ENCODE measurements around the gene GLYR1. TPM values are rescaled to one million over a fixed set of nuclear protein-coding genes. Genes with fewer than 3 reads are reported as not detected.

GLYR1 gene
- total RNA-seq, 1 experiment from 2014 or later: 111 TPM

DNA sequence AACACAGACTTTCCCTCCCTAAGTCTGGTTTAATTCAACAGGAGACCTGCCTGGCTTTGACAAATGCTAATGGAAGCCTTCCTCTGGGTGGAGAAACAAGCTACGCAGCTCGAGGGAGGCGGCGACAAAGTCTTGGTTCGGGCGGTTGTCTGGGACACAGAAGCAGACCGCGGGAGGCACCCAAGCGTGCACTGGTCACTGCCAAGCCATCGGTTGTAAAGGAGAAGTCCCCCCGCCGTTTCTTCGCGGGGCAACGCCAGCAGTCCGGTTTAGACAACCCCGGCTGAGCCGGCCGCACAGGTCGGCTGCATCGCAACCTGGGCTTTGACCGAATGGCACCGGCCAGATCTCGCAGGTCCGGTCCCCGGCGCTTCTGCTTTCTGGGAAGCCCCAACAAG, 586 bp downstream of the GLYR1 start:
- intact Hi-C loops (cut with micrococcal nuclease; ENCODE audit: unreplicated experiment) (loop anchor here (10.0 kb wide), 1 partner anchor 108 kb away; the partner anchor contains the start of gene SEC14L5), in situ Hi-C loops (cut with HindIII; ENCODE audit: low pct_unique_long_range_greater_than_20kb, low sequenced_read_pairs) (no loop called here)
- H3K4me1 ChIP-seq (ENCODE audit: control insufficient read depth, insufficient read depth, low read length): peaks cover 22% of the 10 kb centered on the region
- no peaks in the 10 kb centered on the region for H3K27me3 ChIP-seq (ENCODE audit: control insufficient read depth, insufficient read depth, low read length)
- H3K9me3 ChIP-seq (ENCODE audit: control insufficient read depth, insufficient read depth, low read depth, low read length): no peaks in the 10 kb centered on the region
- H3K4me3 ChIP-seq (ENCODE audit: low read depth in 2 of 2, low read length in 2 of 2): peak overlapping the region; percentile 63 to 96
- no TSS peak for BruUV-seq (replicated peaks)
- POLR2A ChIA-PET: interaction anchor here (0.6 kb wide), 1 partner anchor 109 kb away, joined by 3 read pairs; no protein-coding TSS in a partner anchor
- DNase-seq (ENCODE audit: low read depth, low spot score): no peak
- peaks cover 24% of the 10 kb centered on the region for H3K36me3 ChIP-seq (ENCODE audit: control insufficient read depth, insufficient read depth, low read length)
- ATAC-seq: peak; percentile 27; the same call in 1 of the 2 replicates
- peak overlapping the region; percentile 84 for H3K27ac ChIP-seq (ENCODE audit: low read length)
- CTCF ChIA-PET: no interaction called here
- TF ChIP-seq POLR2AphosphoS5 (IDR thresholded peaks at IDR 0.05; ENCODE audit: low read depth, low read length) (no peak), TCF7L2 (IDR thresholded peaks at IDR 0.05; ENCODE audit: low read depth, low read length) (no peak), REST (IDR thresholded peaks at IDR 0.05; ENCODE audit: insufficient read depth in 1 of 2, low read depth in 2 of 2, low read length in 1 of 2) (no peak), SIN3A (IDR thresholded peaks at IDR 0.05; ENCODE audit: borderline replicate concordance, insufficient read depth, low read depth, low read length) (no peak)
- TF ChIP-seq, protein P1, sequence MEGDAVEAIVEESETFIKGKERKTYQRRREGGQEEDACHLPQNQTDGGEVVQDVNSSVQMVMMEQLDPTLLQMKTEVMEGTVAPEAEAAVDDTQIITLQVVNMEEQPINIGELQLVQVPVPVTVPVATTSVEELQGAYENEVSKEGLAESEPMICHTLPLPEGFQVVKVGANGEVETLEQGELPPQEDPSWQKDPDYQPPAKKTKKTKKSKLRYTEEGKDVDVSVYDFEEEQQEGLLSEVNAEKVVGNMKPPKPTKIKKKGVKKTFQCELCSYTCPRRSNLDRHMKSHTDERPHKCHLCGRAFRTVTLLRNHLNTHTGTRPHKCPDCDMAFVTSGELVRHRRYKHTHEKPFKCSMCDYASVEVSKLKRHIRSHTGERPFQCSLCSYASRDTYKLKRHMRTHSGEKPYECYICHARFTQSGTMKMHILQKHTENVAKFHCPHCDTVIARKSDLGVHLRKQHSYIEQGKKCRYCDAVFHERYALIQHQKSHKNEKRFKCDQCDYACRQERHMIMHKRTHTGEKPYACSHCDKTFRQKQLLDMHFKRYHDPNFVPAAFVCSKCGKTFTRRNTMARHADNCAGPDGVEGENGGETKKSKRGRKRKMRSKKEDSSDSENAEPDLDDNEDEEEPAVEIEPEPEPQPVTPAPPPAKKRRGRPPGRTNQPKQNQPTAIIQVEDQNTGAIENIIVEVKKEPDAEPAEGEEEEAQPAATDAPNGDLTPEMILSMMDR (IDR thresholded peaks at IDR 0.05): no peak

- no peak for TF ChIP-seq SIN3A (IDR thresholded peaks at IDR 0.05; ENCODE audit: borderline replicate concordance, insufficient read depth, low read depth, low read length)
- no peak for TF ChIP-seq TCF7L2 (IDR thresholded peaks at IDR 0.05; ENCODE audit: low read depth, low read length)
- in situ Hi-C loops (cut with HindIII; ENCODE audit: low pct_unique_long_range_greater_than_20kb, low sequenced_read_pairs): no loop called here
Measured at GRCh38 chr16:4840984-4841383, 6.1 kb downstream of the GLYR1 start.

DNA sequence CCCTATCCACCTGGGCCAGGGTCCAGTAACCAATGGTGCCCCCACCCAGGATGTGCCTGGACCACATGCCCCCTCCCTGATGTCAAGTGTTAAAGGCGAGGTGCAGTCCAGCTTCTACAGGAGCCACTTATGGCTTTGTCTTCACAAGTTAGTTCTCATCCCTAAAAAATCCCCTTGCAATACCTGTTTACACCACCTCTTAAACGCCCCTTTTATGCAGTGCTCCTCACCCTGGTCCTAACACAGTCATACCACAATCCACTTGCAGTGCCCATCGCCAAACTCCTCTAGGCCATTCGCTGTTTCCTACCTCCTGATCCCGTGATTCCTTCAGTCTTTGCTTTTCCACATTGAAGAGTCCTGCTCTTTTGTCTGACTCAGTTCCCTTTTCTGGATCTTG, 7.1 kb downstream of the GLYR1 start:
- BruUV-seq (replicated peaks): no TSS peak
- Histone ChIP-seq H3K4me3 (ENCODE audit: low read depth in 2 of 2, low read length in 2 of 2) (no peak overlapping the region), H3K27me3 (ENCODE audit: control insufficient read depth, insufficient read depth, low read length) (no peaks in the 10 kb centered on the region), H3K4me1 (ENCODE audit: control insufficient read depth, insufficient read depth, low read length) (peaks cover 1% of the 10 kb centered on the region), H3K36me3 (ENCODE audit: control insufficient read depth, insufficient read depth, low read length) (peaks cover 33% of the 10 kb centered on the region), H3K27ac (ENCODE audit: low read length) (no peak overlapping the region), H3K9me3 (ENCODE audit: control insufficient read depth, insufficient read depth, low read depth, low read length) (no peaks in the 10 kb centered on the region)
- no peak for DNase-seq (ENCODE audit: low read depth, low spot score)
- ChIA-PET POLR2A (no interaction called here), CTCF (interaction anchor here (0.6 kb wide), 1 partner anchor 59 kb away, joined by 3 read pairs; no protein-coding TSS in a partner anchor)
- peak; percentile 65 for ATAC-seq
- TF ChIP-seq REST (IDR thresholded peaks at IDR 0.05; ENCODE audit: insufficient read depth in 1 of 2, low read depth in 2 of 2, low read length in 1 of 2) (no peak), SIN3A (IDR thresholded peaks at IDR 0.05; ENCODE audit: borderline replicate concordance, insufficient read depth, low read depth, low read length) (no peak), TCF7L2 (IDR thresholded peaks at IDR 0.05; ENCODE audit: low read depth, low read length) (no peak), POLR2AphosphoS5 (IDR thresholded peaks at IDR 0.05; ENCODE audit: low read depth, low read length) (no peak)
- TF ChIP-seq, protein P1 (IDR thresholded peaks at IDR 0.05): no peak
- in situ Hi-C loops (cut with HindIII; ENCODE audit: low pct_unique_long_range_greater_than_20kb, low sequenced_read_pairs): no loop called here
- intact Hi-C loops (cut with micrococcal nuclease; ENCODE audit: unreplicated experiment): loop anchor here (10.0 kb wide), 1 partner anchor 115 kb away; the partner anchor contains the start of gene SEC14L5

More at GRCh38 chr16:4840984-4841383, 6.1 kb downstream of the GLYR1 start:
- no peak for DNase-seq (ENCODE audit: low read depth, low spot score)
- Histone ChIP-seq H3K4me1 (ENCODE audit: control insufficient read depth, insufficient read depth, low read length) (peaks cover 11% of the 10 kb centered on the region), H3K27ac (ENCODE audit: low read length) (no peak overlapping the region), H3K27me3 (ENCODE audit: control insufficient read depth, insufficient read depth, low read length) (no peaks in the 10 kb centered on the region), H3K36me3 (ENCODE audit: control insufficient read depth, insufficient read depth, low read length) (peaks cover 41% of the 10 kb centered on the region), H3K9me3 (ENCODE audit: control insufficient read depth, insufficient read depth, low read depth, low read length) (no peaks in the 10 kb centered on the region), H3K4me3 (ENCODE audit: low read depth in 2 of 2, low read length in 2 of 2) (no peak overlapping the region)
- no TSS peak for BruUV-seq (replicated peaks)
- intact Hi-C loops (cut with micrococcal nuclease; ENCODE audit: unreplicated experiment): loop anchor here (10.0 kb wide), 1 partner anchor 114 kb away; the partner anchor contains the start of gene SEC14L5
- ATAC-seq: no peak
- ChIA-PET CTCF (no interaction called here), POLR2A (no interaction called here)
